Measurements from ENCODE around the gene NSG2. TPM values are rescaled to one million over a fixed set of nuclear protein-coding genes. Genes with fewer than 3 reads are reported as not detected.
A peak's percentile ranks its signal among the peaks of the same experiment; 100 is the strongest.

Gene NSG2
- total and polyA plus RNA-seq, 2 of the 4 experiments (the other 2 are of a cell fraction), result not detected

- in situ Hi-C loops (cut with MboI; ENCODE audit: low sequenced_read_pairs) (no loop called here), dilution Hi-C loops (cut with HindIII; ENCODE audit: low sequenced_read_pairs, unreplicated experiment) (no loop called here), intact Hi-C loops (cut with micrococcal nuclease) (no loop called here)
- H3K9ac ChIP-seq (ENCODE audit: low read depth, low read length), result no peak overlapping the region
- CTCF ChIA-PET, result interaction anchor here (0.6 kb wide), 1 partner anchor 1338 kb away, joined by 3 read pairs; no protein-coding TSS in a partner anchor
- no peaks in the 10 kb centered on the region for H3K4me1 ChIP-seq (ENCODE audit: control insufficient read depth, insufficient read depth, low read length)
- BruUV-seq (replicated peaks), result no TSS peak
- no peaks in the 10 kb centered on the region for H3K79me1 ChIP-seq (ENCODE audit: low read depth in 1 of 2, low read length in 2 of 2)
- no peak overlapping the region for H2AK9ac ChIP-seq (replicated peaks; ENCODE audit: low read depth, low read length, poor library complexity)
- no peak overlapping the region for H3K4me2 ChIP-seq (ENCODE audit: low read depth, low read length)
- no peak overlapping the region for H2BK15ac ChIP-seq (ENCODE audit: low read depth, low read length)
- no peak overlapping the region for H3K56ac ChIP-seq (ENCODE audit: extremely low read depth, insufficient read depth, low read length)
- no peak overlapping the region for H3K14ac ChIP-seq (replicated peaks; ENCODE audit: low read depth, low read length)
- H2BK20ac ChIP-seq (ENCODE audit: low read depth, low read length), result no peak overlapping the region
- no peak overlapping the region for H4K8ac ChIP-seq (ENCODE audit: low read depth in 2 of 2, low read length in 2 of 2)
- no peak overlapping the region for H3K4ac ChIP-seq (ENCODE audit: low read depth, low read length)
- H3K27me3 ChIP-seq (ENCODE audit: control insufficient read depth, insufficient read depth, low read length), result no peaks in the 10 kb centered on the region; the same call in 1 of the 2 replicates
- no peaks in the 10 kb centered on the region for H3K9me1 ChIP-seq (ENCODE audit: insufficient read depth, low read length)
- DNase-seq (peak; percentile 19), ATAC-seq (ENCODE audit: low read depth) (no peak)
- H4K91ac ChIP-seq (ENCODE audit: insufficient read depth, low read depth, low read length), result no peak overlapping the region
- no CpG with 5 or more reads among the region's 4 CpGs for WGBS, 2 experiments (ENCODE audit: extremely low coverage in 2 of 2, insufficient read length in 1 of 2)
- H2AFZ ChIP-seq (replicated peaks; ENCODE audit: low read length, poor library complexity), result no peak overlapping the region
- no peaks in the 10 kb centered on the region for H4K20me1 ChIP-seq (ENCODE audit: insufficient read depth, low read length)
- no peak overlapping the region for H3K4me3 ChIP-seq (ENCODE audit: insufficient read depth, low read depth, low read length)
- TF ChIP-seq RFX5 (IDR thresholded peaks at IDR 0.05; ENCODE audit: low read depth, low read length) (no peak), BHLHE40 (IDR thresholded peaks at IDR 0.05; ENCODE audit: low read depth, low read length) (no peak), MXI1 (IDR thresholded peaks at IDR 0.05; ENCODE audit: borderline replicate concordance, low read depth, low read length) (no peak), FOS (IDR thresholded peaks at IDR 0.05; ENCODE audit: low read depth, low read length) (no peak), CHD1 (IDR thresholded peaks at IDR 0.05; ENCODE audit: low read depth, low read length) (no peak), POLR2A (IDR thresholded peaks at IDR 0.05; ENCODE audit: low read depth, low read length) (no peak), USF2 (IDR thresholded peaks at IDR 0.05; ENCODE audit: low read depth, low read length) (no peak), MAZ (IDR thresholded peaks at IDR 0.05; ENCODE audit: borderline replicate concordance, low read depth, low read length) (no peak), RCOR1 (IDR thresholded peaks at IDR 0.05; ENCODE audit: insufficient replicate concordance, low read length) (no peak)
- POLR2A ChIA-PET (ENCODE audit: unreplicated experiment), result no interaction called here
- no peak overlapping the region for H3K18ac ChIP-seq (ENCODE audit: low read depth, low read length)
- H2BK5ac ChIP-seq (ENCODE audit: low read depth, low read length, poor library complexity, severe bottlenecking), result no peak overlapping the region
- H3K9me3 ChIP-seq (ENCODE audit: control insufficient read depth, insufficient read depth, low read length), result no peaks in the 10 kb centered on the region
- no peaks in the 10 kb centered on the region for H3K36me3 ChIP-seq (ENCODE audit: control insufficient read depth, insufficient read depth, low read length)
- no peak overlapping the region for H2AK5ac ChIP-seq (ENCODE audit: low read depth, low read length)
- H4K5ac ChIP-seq (ENCODE audit: low read depth, low read length), result no peak overlapping the region
- H2BK120ac ChIP-seq (ENCODE audit: low read depth, low read length), result no peak overlapping the region
- no peak overlapping the region for H3K27ac ChIP-seq (ENCODE audit: insufficient read depth, low read length)
- H3K23ac ChIP-seq (ENCODE audit: low read depth, low read length), result no peak overlapping the region
Observed at GRCh38 chr5:173998531-173998930, 47.0 kb upstream of the NSG2 start.
